Calu3 (cell line): ENCODE data around the gene BTNL2. TPM values are rescaled to one million over a fixed set of nuclear protein-coding genes. Genes with fewer than 3 reads are reported as not detected.

Source experiments
- BruUV-seq: library from RNA; stranded (reverse); fragments of 400-500 nt; replicated peaks from 2 replicates; lab custom pipeline; 2021; lab: Mats Ljungman, UMichigan
- CTCF ChIA-PET: fragments of 300-600 bp; sonication (Branson Sonifier 250); formaldehyde crosslinking; loops from one replicate; lab custom pipeline; 2022; ENCODE audit warnings: antibody characterized with exemption; lab: Charles Lee
- DNase-seq: peaks from one replicate; pipeline ENCODE4 v3.0.0; 2022
- H3K27ac Mint-ChIP-seq: one replicate; pipeline ENCODE4 v1.8.0; 2022; ENCODE audit warnings: mixed read lengths; ENCODE audit not compliant: unreplicated experiment
- H3K27me3 Mint-ChIP-seq: one replicate; pipeline ENCODE4 v1.8.0; 2022; ENCODE audit warnings: mixed read lengths; ENCODE audit not compliant: unreplicated experiment
- H3K36me3 Mint-ChIP-seq: one replicate; pipeline ENCODE4 v1.8.0; 2022; ENCODE audit warnings: mild to moderate bottlenecking, moderate library complexity, mixed read lengths; ENCODE audit not compliant: insufficient read depth, unreplicated experiment
- H3K4me1 Mint-ChIP-seq: one replicate; pipeline ENCODE4 v1.8.0; 2022; ENCODE audit warnings: mild to moderate bottlenecking, low read depth, mixed read lengths; ENCODE audit not compliant: unreplicated experiment
- H3K4me3 Mint-ChIP-seq: one replicate; pipeline ENCODE4 v1.8.0; 2022; ENCODE audit warnings: mild to moderate bottlenecking, low read depth, moderate library complexity, mixed read lengths; ENCODE audit not compliant: unreplicated experiment
- H3K9me3 Mint-ChIP-seq: one replicate; pipeline ENCODE4 v1.8.0; 2022; ENCODE audit warnings: low read depth, mixed read lengths; ENCODE audit not compliant: unreplicated experiment
- intact Hi-C: fragments of 100-400 bp; cut with micrococcal nuclease; formaldehyde crosslinking; loops from one replicate; pipeline ENCODE4 v1.10.0; 2022; ENCODE audit not compliant: unreplicated experiment
- total RNA-seq: library from RNA; stranded (reverse); gene quantifications from 2 replicates; pipeline ENCODE4 v1.2.3, GENCODE V29; 2022
- TF ChIP-seq, protein P1 (sequence below): fragments of 200-600 bp; IDR thresholded peaks from one replicate; pipeline ENCODE4 v1.8.0; 2022; ENCODE audit warnings: antibody characterized with exemption; ENCODE audit not compliant: unreplicated experiment

Gene BTNL2
- total RNA-seq, 1 experiment from 2014 or later = not detected

GRCh38 chr6:32432050-32432450, 25.1 kb upstream of the BTNL2 start:
- H3K27me3 Mint-ChIP-seq = peaks cover 74% of the 10 kb centered on the region
- no peak overlapping the region for H3K27ac Mint-ChIP-seq
- H3K36me3 Mint-ChIP-seq = no peaks in the 10 kb centered on the region
- no peak for DNase-seq
- BruUV-seq = no TSS peak
- no peaks in the 10 kb centered on the region for H3K4me1 Mint-ChIP-seq
- H3K4me3 Mint-ChIP-seq = no peak overlapping the region
- CTCF ChIA-PET = interaction anchor here (0.7 to 2.4 kb wide), 3 partner anchors 268 to 354 kb away, joined by 3 to 15 read pairs (median 3); no protein-coding TSS in a partner anchor
- intact Hi-C loops = loop anchor here (1.0 to 5.0 kb wide), 3 partner anchors 261 to 355 kb away; no protein-coding TSS in a partner anchor
- H3K9me3 Mint-ChIP-seq = no peaks in the 10 kb centered on the region
- TF ChIP-seq, protein P1, sequence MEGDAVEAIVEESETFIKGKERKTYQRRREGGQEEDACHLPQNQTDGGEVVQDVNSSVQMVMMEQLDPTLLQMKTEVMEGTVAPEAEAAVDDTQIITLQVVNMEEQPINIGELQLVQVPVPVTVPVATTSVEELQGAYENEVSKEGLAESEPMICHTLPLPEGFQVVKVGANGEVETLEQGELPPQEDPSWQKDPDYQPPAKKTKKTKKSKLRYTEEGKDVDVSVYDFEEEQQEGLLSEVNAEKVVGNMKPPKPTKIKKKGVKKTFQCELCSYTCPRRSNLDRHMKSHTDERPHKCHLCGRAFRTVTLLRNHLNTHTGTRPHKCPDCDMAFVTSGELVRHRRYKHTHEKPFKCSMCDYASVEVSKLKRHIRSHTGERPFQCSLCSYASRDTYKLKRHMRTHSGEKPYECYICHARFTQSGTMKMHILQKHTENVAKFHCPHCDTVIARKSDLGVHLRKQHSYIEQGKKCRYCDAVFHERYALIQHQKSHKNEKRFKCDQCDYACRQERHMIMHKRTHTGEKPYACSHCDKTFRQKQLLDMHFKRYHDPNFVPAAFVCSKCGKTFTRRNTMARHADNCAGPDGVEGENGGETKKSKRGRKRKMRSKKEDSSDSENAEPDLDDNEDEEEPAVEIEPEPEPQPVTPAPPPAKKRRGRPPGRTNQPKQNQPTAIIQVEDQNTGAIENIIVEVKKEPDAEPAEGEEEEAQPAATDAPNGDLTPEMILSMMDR = peak; percentile 69

DNA sequence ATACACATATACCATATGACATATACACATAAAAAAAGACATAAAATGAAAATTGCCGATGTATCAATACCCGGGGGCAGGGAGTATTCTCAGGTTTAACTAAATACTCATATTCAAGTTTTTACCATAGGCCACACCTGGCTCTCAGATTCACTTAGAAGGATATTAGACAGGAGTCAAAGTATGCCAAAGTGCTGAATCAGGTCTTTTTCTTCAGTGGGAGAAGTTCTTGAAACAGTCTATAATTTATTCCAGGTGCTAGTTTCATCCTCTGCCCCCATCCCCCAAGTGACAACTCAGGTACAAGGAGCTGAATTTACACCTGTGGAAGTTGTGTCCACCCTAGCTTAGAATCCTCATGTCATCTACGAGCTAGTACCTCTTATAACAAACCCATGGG, 24.2 kb upstream of the BTNL2 start:
- no peaks in the 10 kb centered on the region for H3K4me1 Mint-ChIP-seq
- peaks cover 70% of the 10 kb centered on the region for H3K27me3 Mint-ChIP-seq
- no peaks in the 10 kb centered on the region for H3K9me3 Mint-ChIP-seq
- BruUV-seq = no TSS peak
- intact Hi-C loops = loop anchor here (5.0 kb wide), 1 partner anchor 356 kb away; no protein-coding TSS in a partner anchor
- DNase-seq = no peak
- no peaks in the 10 kb centered on the region for H3K36me3 Mint-ChIP-seq
- TF ChIP-seq, protein P1 = no peak
- CTCF ChIA-PET = interaction anchor here (0.7 to 2.4 kb wide), 2 partner anchors 269 to 355 kb away, joined by 3 to 15 read pairs; no protein-coding TSS in a partner anchor
- no peak overlapping the region for H3K27ac Mint-ChIP-seq
- H3K4me3 Mint-ChIP-seq = no peak overlapping the region

GRCh38 chr6:32430179-32430578, 23.2 kb upstream of the BTNL2 start:
- H3K36me3 Mint-ChIP-seq = no peaks in the 10 kb centered on the region
- no peaks in the 10 kb centered on the region for H3K4me1 Mint-ChIP-seq
- H3K9me3 Mint-ChIP-seq = no peaks in the 10 kb centered on the region
- H3K27me3 Mint-ChIP-seq = peaks cover 60% of the 10 kb centered on the region
- TF ChIP-seq, protein P1 = no peak
- no peak overlapping the region for H3K27ac Mint-ChIP-seq
- CTCF ChIA-PET = interaction anchor here (0.8 kb wide), 1 partner anchor 11 kb away, joined by 3 read pairs; no protein-coding TSS in a partner anchor
- intact Hi-C loops = loop anchor here (5.0 kb wide), 1 partner anchor 357 kb away; no protein-coding TSS in a partner anchor
- BruUV-seq = no TSS peak
- H3K4me3 Mint-ChIP-seq = no peak overlapping the region
- no peak for DNase-seq

DNA sequence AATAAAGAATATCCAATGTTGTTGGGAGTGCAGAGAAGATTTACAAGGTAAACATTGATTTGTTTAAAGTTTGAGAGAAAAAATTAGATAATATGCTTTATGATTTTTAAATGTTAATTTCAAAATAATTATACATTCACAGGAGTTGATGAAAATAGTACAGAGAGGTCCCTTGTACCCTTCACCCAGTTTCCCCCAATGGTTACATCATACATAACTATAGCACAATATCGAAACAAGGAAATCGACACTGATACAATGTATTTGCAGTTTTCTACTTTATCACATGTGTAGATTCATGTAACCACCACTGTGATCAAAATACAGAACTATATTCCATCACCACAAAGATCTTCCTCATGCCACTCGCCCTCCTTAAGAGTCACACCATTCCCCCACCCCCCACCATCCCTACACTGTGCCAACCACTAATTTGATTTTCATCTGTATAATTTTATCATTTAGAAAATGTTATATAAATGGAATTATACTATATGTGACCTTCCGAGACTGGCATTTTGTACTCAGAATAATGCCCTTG, 21.0 kb upstream of the BTNL2 start:
- BruUV-seq = no TSS peak
- H3K4me3 Mint-ChIP-seq = no peak overlapping the region
- no peak overlapping the region for H3K27ac Mint-ChIP-seq
- no peaks in the 10 kb centered on the region for H3K9me3 Mint-ChIP-seq
- no peaks in the 10 kb centered on the region for H3K4me1 Mint-ChIP-seq
- no peaks in the 10 kb centered on the region for H3K36me3 Mint-ChIP-seq
- CTCF ChIA-PET = interaction anchor here (0.6 to 0.8 kb wide), 2 partner anchors 8 to 585 kb away, joined by 5 to 7 read pairs; no protein-coding TSS in a partner anchor
- intact Hi-C loops = no loop called here
- H3K27me3 Mint-ChIP-seq = peaks cover 55% of the 10 kb centered on the region
- DNase-seq = no peak
- TF ChIP-seq, protein P1 = no peak
